ENCODE measurements around the gene SCFD2. TPM values are rescaled to one million over a fixed set of nuclear protein-coding genes. Genes with fewer than 3 reads are reported as not detected.

SCFD2 gene
- total RNA-seq, 1 experiment from 2014 or later = 12.4 TPM

GRCh38 chr4:52867163-52867562 lies 498.7 kb downstream of the SCFD2 start:
- ATAC-seq (no peak), DNase-seq (ENCODE audit: low spot score) (no peak)
- Mint-ChIP-seq H3K27me3 (ENCODE audit: low read depth) (no peaks in the 10 kb centered on the region), H3K4me1 (peaks cover 75% of the 10 kb centered on the region), H3K36me3 (peaks cover 47% of the 10 kb centered on the region), H3K4me3 (no peak overlapping the region), H3K9me3 (no peaks in the 10 kb centered on the region), H3K27ac (peak overlapping the region; percentile 91)
- ChIA-PET POLR2A (interaction anchor here (1.1 to 1.8 kb wide), 2 partner anchors 15 to 145 kb away, joined by 4 to 8 read pairs; no protein-coding TSS in a partner anchor), CTCF (interaction anchor here (1.0 to 2.6 kb wide), 9 partner anchors 16 to 279 kb away, joined by 3 to 14 read pairs (median 5); no protein-coding TSS in a partner anchor)
- TF ChIP-seq ZNF532 (CRISPR knock-in tag; IDR thresholded peaks at IDR 0.05; ENCODE audit: borderline replicate concordance) = 0 out of 2 replicates have a peak, but pooled peaks have one; percentile 10
- 0 out of 2 replicates have a peak, but pooled peaks have one; percentile 72 for TF ChIP-seq EMX1 (CRISPR knock-in tag; IDR thresholded peaks at IDR 0.05)
- TF ChIP-seq TEAD4 (CRISPR knock-in tag; IDR thresholded peaks at IDR 0.05) = no peak

DNA sequence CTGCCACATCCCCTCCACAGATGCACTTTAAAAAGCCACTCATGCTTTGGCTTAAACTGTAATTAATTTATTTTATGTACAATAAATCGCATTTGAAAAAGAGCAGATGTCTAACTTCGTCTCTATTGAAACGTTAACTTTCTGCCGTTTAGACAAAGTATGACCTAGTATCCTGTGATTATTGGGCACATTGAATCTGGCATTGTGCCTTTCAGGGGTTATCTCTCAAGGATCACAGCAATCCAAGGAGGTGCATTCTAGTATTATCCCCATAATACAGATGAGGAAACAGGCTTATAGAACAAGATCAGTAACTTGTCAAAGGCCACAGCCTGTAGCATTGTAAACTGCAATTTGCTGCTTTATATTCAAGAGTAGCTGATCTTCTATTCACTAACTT lies 499.1 kb downstream of the SCFD2 start:
- Mint-ChIP-seq H3K9me3 (no peaks in the 10 kb centered on the region), H3K4me1 (peaks cover 74% of the 10 kb centered on the region), H3K4me3 (peak overlapping the region; percentile 90; the same call in 1 of the 2 replicates), H3K36me3 (peaks cover 47% of the 10 kb centered on the region), H3K27ac (peak overlapping the region; percentile 91), H3K27me3 (ENCODE audit: low read depth) (no peaks in the 10 kb centered on the region)
- POLR2A ChIA-PET = interaction anchor here (1.1 kb wide), 1 partner anchor 14 kb away, joined by 4 read pairs; no protein-coding TSS in a partner anchor
- TF ChIP-seq NFYB (CRISPR knock-in tag; conservative IDR thresholded peaks at IDR 0.05; ENCODE audit: low read depth) (no peak), ZNF416 (CRISPR knock-in tag; IDR thresholded peaks at IDR 0.05) (0 out of 2 replicates have a peak, but pooled peaks have one; percentile 34), ZBTB43 (CRISPR knock-in tag; IDR thresholded peaks at IDR 0.05) (no peak), SP1 (CRISPR knock-in tag; conservative IDR thresholded peaks at IDR 0.05) (no peak), NR3C1 (CRISPR knock-in tag; conservative IDR thresholded peaks at IDR 0.05; ENCODE audit: low read depth) (no peak), SMAD4 (CRISPR knock-in tag; IDR thresholded peaks at IDR 0.05) (no peak), USF2 (CRISPR knock-in tag; IDR thresholded peaks at IDR 0.05) (no peak), PRRX2 (CRISPR knock-in tag; IDR thresholded peaks at IDR 0.05) (0 out of 2 replicates have a peak, but pooled peaks have one; percentile 31), NR1H2 (CRISPR knock-in tag; IDR thresholded peaks at IDR 0.05) (no peak)
- TF ChIP-seq, protein P1, sequence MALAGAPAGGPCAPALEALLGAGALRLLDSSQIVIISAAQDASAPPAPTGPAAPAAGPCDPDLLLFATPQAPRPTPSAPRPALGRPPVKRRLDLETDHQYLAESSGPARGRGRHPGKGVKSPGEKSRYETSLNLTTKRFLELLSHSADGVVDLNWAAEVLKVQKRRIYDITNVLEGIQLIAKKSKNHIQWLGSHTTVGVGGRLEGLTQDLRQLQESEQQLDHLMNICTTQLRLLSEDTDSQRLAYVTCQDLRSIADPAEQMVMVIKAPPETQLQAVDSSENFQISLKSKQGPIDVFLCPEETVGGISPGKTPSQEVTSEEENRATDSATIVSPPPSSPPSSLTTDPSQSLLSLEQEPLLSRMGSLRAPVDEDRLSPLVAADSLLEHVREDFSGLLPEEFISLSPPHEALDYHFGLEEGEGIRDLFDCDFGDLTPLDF (CRISPR knock-in tag; IDR thresholded peaks at IDR 0.05) = no peak
- CTCF ChIA-PET = interaction anchor here (1.2 to 2.6 kb wide), 4 partner anchors 17 to 279 kb away, joined by 3 to 14 read pairs (median 5); no protein-coding TSS in a partner anchor
- DNase-seq (ENCODE audit: low spot score) (no peak), ATAC-seq (no peak)

GRCh38 chr4:52865300-52865699 lies 500.6 kb downstream of the SCFD2 start:
- peaks cover 84% of the 10 kb centered on the region for H3K4me1 Mint-ChIP-seq
- TF ChIP-seq USF2 (CRISPR knock-in tag; IDR thresholded peaks at IDR 0.05) = no peak
- no peak for TF ChIP-seq FOXP1 (CRISPR knock-in tag; IDR thresholded peaks at IDR 0.05; ENCODE audit: borderline replicate concordance)
- TF ChIP-seq ZNF317 (CRISPR knock-in tag; IDR thresholded peaks at IDR 0.05; ENCODE audit: borderline replicate concordance, low read depth) = no peak
- no peak for TF ChIP-seq FOXJ3 (CRISPR knock-in tag; IDR thresholded peaks at IDR 0.05; ENCODE audit: borderline replicate concordance)
- TF ChIP-seq NR3C1 (CRISPR knock-in tag; conservative IDR thresholded peaks at IDR 0.05; ENCODE audit: low read depth) = no peak
- TF ChIP-seq, protein P2, sequence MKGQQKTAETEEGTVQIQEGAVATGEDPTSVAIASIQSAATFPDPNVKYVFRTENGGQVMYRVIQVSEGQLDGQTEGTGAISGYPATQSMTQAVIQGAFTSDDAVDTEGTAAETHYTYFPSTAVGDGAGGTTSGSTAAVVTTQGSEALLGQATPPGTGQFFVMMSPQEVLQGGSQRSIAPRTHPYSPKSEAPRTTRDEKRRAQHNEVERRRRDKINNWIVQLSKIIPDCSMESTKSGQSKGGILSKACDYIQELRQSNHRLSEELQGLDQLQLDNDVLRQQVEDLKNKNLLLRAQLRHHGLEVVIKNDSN (CRISPR knock-in tag; IDR thresholded peaks at IDR 0.05) = no peak
- no peak for TF ChIP-seq NFYB (CRISPR knock-in tag; conservative IDR thresholded peaks at IDR 0.05; ENCODE audit: low read depth)
- ChIA-PET POLR2A (no interaction called here), CTCF (interaction anchor here (0.6 to 1.1 kb wide), 3 partner anchors 9 to 52 kb away, joined by 3 read pairs; no protein-coding TSS in a partner anchor)
- no peaks in the 10 kb centered on the region for H3K9me3 Mint-ChIP-seq
- H3K4me3 Mint-ChIP-seq = peak overlapping the region; percentile 90
- H3K27me3 Mint-ChIP-seq (ENCODE audit: low read depth) = no peaks in the 10 kb centered on the region
- H3K27ac Mint-ChIP-seq = peak overlapping the region; percentile 91
- peaks cover 47% of the 10 kb centered on the region for H3K36me3 Mint-ChIP-seq
- DNase-seq (ENCODE audit: low spot score) (no peak), ATAC-seq (no peak)

Measured in WTC11 (cell line).